OCI-LY3 (cell line): ENCODE measurements around the gene TSPAN5.

Experiments used
- H2AFZ ChIP-seq: fragments of 200-600, 300-600 bp; shearing (Covaris generic); 2 replicates; pipeline ENCODE4 v1.6.0; 2014; ENCODE audit warnings: antibody characterized with exemption, low read depth, low read length
- H3K27ac ChIP-seq: fragments of 200-600, 300-600 bp; sonication (generic); 2 replicates; pipeline ENCODE4 v1.5.1; 2014; ENCODE audit warnings: mild to moderate bottlenecking, low read length, moderate library complexity, mixed read lengths
- H3K27me3 ChIP-seq: fragments of 200-600, 300-600 bp; sonication (generic); 2 replicates; pipeline ENCODE4 v1.6.1; 2014; ENCODE audit warnings: low read depth, low read length, mixed read lengths
- H3K36me3 ChIP-seq: fragments of 200-600, 300-600 bp; sonication (generic); replicated peaks from 2 replicates; pipeline ENCODE3; 2014; ENCODE audit warnings: low read depth, low read length, mixed read lengths
- H3K4me1 ChIP-seq: fragments of 300-600, 200-600 bp; sonication (generic); 2 replicates; pipeline ENCODE4 v1.6.1; 2014; ENCODE audit warnings: low read length, mixed read lengths
- H3K4me2 ChIP-seq: fragments of 200-600, 300-600 bp; sonication (generic); 2 replicates; pipeline ENCODE4 v1.6.1; 2014; ENCODE audit warnings: low read length, mixed read lengths
- H3K4me3 ChIP-seq: fragments of 300-600, 200-600 bp; sonication (generic); 2 replicates; pipeline ENCODE4 v1.5.1; 2014; ENCODE audit warnings: antibody characterized with exemption, mild to moderate bottlenecking, low read length, moderate library complexity
- H3K79me2 ChIP-seq: fragments of 300-600, 200-600 bp; shearing (Covaris generic); 2 replicates; pipeline ENCODE4 v1.6.1; 2014; ENCODE audit warnings: mild to moderate bottlenecking, low read length, mixed read lengths
- H3K9ac ChIP-seq: fragments of 300-600, 200-600 bp; shearing (Covaris generic); 2 replicates; pipeline ENCODE4 v1.6.0; 2014; ENCODE audit warnings: mild to moderate bottlenecking, low read length, moderate library complexity
- H3K9me3 ChIP-seq: fragments of 200-600, 300-600 bp; shearing (Covaris generic); 2 replicates; pipeline ENCODE4 v1.6.1; 2014; ENCODE audit warnings: low read length, mixed read lengths; ENCODE audit not compliant: insufficient read depth
- H4K20me1 ChIP-seq: fragments of 200-600, 300-600 bp; sonication (generic); 2 replicates; pipeline ENCODE4 v1.6.1; 2016; ENCODE audit warnings: low read length, mixed read lengths; ENCODE audit not compliant: insufficient read depth
- CTCF ChIP-seq: fragments of 200-600, 300-600 bp; sonication (generic); IDR thresholded peaks from 2 replicates; pipeline ENCODE4 v1.5.1; 2014; ENCODE audit warnings: antibody characterized with exemption, low read length, low read depth
- EZH2phosphoT487 ChIP-seq: fragments of 200-600 bp; shearing (Covaris generic); IDR thresholded peaks from 2 replicates; pipeline ENCODE4 v1.6.1; 2018; ENCODE audit warnings: antibody characterized with exemption, mixed run types, low read depth

Gene TSPAN5

GRCh38 chr4:98610431-98610830 lies 48.0 kb downstream of the TSPAN5 start:
- H4K20me1 ChIP-seq: no peaks in the 10 kb centered on the region; the same call in 1 of the 2 replicates
- no peak overlapping the region for H3K4me2 ChIP-seq
- TF ChIP-seq CTCF (no peak), EZH2phosphoT487 (no peak)
- H3K36me3 ChIP-seq: no peaks in the 10 kb centered on the region
- H3K4me1 ChIP-seq: peaks cover 56% of the 10 kb centered on the region
- no peak overlapping the region for H3K4me3 ChIP-seq
- no peaks in the 10 kb centered on the region for H3K27me3 ChIP-seq
- no peak overlapping the region for H3K9ac ChIP-seq
- peaks cover 76% of the 10 kb centered on the region for H3K79me2 ChIP-seq
- no peaks in the 10 kb centered on the region for H3K9me3 ChIP-seq
- H2AFZ ChIP-seq: no peak overlapping the region
- no peak overlapping the region for H3K27ac ChIP-seq

- Histone ChIP-seq H2AFZ (no peak overlapping the region), H4K20me1 (no peaks in the 10 kb centered on the region; the same call in 1 of the 2 replicates), H3K27ac (no peak overlapping the region), H3K79me2 (peaks cover 76% of the 10 kb centered on the region), H3K9ac (no peak overlapping the region), H3K4me1 (peaks cover 56% of the 10 kb centered on the region), H3K36me3 (no peaks in the 10 kb centered on the region), H3K27me3 (no peaks in the 10 kb centered on the region), H3K4me2 (no peak overlapping the region), H3K9me3 (no peaks in the 10 kb centered on the region), H3K4me3 (no peak overlapping the region)
- no peak for TF ChIP-seq CTCF
Measured at GRCh38 chr4:98609934-98610333, 48.5 kb downstream of the TSPAN5 start.

GRCh38 chr4:98608356-98608755 lies 50.1 kb downstream of the TSPAN5 start:
- Histone ChIP-seq H2AFZ (no peak overlapping the region), H3K27me3 (no peaks in the 10 kb centered on the region), H3K9ac (no peak overlapping the region), H4K20me1 (no peaks in the 10 kb centered on the region; the same call in 1 of the 2 replicates), H3K4me3 (no peak overlapping the region), H3K36me3 (no peaks in the 10 kb centered on the region), H3K9me3 (no peaks in the 10 kb centered on the region), H3K4me1 (peaks cover 54% of the 10 kb centered on the region), H3K4me2 (no peak overlapping the region), H3K79me2 (peaks cover 74% of the 10 kb centered on the region), H3K27ac (no peak overlapping the region)
- TF ChIP-seq CTCF: no peak
- no peak for TF ChIP-seq EZH2phosphoT487

GRCh38 chr4:98606894-98607293 lies 51.5 kb downstream of the TSPAN5 start:
- Histone ChIP-seq H3K27me3 (no peaks in the 10 kb centered on the region), H4K20me1 (no peaks in the 10 kb centered on the region; the same call in 1 of the 2 replicates), H3K4me1 (peaks cover 54% of the 10 kb centered on the region), H3K27ac (no peak overlapping the region), H3K36me3 (no peaks in the 10 kb centered on the region), H3K79me2 (peaks cover 70% of the 10 kb centered on the region), H3K4me2 (no peak overlapping the region), H2AFZ (no peak overlapping the region), H3K4me3 (no peak overlapping the region), H3K9ac (no peak overlapping the region), H3K9me3 (no peaks in the 10 kb centered on the region)
- TF ChIP-seq CTCF: no peak
- no peak for TF ChIP-seq EZH2phosphoT487
